Inflammatory macrophage (primary cell): Measurements from ENCODE around the gene SNX19.
A peak's percentile ranks its signal among the peaks of the same experiment; 100 is the strongest.
"Not testable (repeated sequence)": the region's sequence is repeated elsewhere in the genome, so short reads cannot be mapped to it uniquely, and the experiment has no call there.

ENCODE experiments used
- DNase-seq, 2 donors: peaks; one replicate each; pipeline ENCODE4 v3.0.0-alpha.2; 2020 to 2022

The SNX19 gene

GRCh38 chr11:130872102-130872501 is 44.2 kb downstream of the SNX19 start:
- no peak for DNase-seq

GRCh38 chr11:130871616-130872015 is 44.7 kb downstream of the SNX19 start:
- DNase-seq = no peak

- DNase-seq = no peak
These were observed 47.4 kb downstream of the SNX19 start for GRCh38 chr11:130868721-130869390.

GRCh38 chr11:130868086-130868710 is 48.1 kb downstream of the SNX19 start:
- no peak for DNase-seq

- no peak for DNase-seq
These were observed 49.4 kb downstream of the SNX19 start for GRCh38 chr11:130866831-130867230.

- no peak for DNase-seq
These were observed 50.5 kb downstream of the SNX19 start for GRCh38 chr11:130865774-130866114.

DNA sequence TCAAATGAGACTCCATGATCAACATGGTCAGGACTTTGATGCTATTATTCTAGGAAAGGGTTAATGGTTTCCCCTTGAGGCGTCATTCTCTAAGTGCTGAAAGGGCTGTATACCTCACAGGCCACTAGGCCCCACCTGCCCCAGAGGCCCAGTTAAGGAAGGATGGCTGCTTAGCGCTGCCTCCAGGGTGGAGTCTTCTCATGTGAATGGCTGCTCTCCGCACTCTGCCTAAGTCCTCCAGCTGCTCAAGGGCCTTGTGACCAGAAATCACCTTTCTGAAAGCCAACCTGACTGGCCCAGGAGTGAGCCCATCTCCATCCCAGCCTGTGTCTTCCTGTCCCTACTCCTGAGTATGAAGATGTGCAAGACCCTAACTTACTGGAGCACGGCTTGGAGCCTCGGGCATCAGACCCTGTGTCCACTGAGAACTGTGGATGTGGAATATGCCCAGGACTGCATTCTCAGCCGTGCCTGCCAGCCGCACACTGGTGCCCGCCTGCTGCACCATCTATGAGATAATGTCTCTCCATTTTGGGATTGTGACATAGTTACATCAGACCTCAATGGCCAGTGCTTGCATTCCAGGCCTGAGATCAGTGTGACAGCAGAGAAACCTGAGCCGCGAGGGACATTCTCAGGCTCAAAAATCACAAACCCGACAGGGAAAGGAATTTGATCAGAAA is 51.0 kb downstream of the SNX19 start:
- no peak for DNase-seq

DNA sequence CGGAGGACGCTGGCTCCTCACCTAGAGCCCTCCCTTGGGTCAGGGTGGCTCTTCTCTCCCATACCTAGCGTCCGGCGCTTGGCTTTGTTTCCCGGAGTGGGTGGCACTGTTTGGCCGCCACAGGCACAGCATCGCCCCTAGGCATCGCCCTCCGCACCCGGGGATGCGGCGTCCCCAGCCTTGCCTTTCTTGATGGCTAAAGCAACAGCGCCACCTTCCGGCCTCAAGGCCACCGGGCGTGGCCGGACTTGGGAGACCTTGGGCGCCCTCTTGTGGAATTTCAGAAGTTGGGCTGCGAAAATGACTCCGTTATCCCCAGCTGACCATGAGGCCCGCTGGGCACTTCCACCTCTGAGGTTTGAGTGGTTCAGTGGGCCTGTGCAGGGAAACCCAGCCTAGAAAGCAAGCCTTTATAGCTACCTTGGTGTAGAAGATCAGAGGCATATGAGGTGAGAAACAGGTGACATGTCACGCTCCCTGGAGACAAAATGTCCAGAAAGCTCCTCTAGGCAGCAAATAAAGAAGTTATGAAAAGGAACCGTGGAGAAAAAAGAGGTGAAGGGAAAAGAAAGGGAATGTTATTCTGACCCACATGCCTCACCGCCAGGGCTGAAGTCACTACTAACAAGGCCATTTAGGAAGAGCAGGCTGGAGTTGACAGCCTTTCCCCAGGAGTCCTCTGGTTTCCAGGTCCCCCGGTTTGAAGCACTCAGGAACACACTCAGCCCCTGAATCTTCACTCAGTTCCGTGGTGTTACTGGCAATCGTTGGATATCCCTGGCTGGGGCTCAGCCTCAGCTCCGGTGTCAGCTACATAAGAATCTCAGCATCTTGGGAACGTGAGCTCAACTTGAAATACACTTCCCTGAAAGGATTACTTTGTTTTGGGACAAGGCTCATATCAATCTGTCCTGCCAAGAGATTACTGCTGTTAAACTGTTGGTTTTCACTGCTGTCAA is 54.1 kb downstream of the SNX19 start:
- peak; percentile 89 to 93 for DNase-seq

DNA sequence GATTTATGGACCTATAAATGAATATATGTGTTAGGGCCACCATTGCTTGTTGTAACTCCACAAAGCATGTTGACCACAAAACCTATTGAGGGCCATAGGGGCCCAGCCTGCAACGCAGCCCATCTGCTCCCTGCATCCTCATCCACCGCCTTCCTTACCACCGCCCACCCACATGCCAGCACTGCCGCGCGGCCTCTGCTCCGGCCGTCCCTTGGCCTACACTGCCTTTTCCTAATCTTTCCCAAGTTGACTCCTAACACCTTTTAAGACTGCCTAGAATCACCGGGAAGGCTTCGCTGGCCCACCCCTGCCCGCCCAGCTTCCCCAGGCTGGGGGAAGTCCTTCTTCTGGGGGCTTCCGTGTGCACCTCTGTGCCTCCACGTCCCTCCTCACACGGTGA is 55.0 kb downstream of the SNX19 start:
- DNase-seq = no peak

- DNase-seq = no peak
These were observed 56.4 kb downstream of the SNX19 start for GRCh38 chr11:130859886-130860285.

DNA sequence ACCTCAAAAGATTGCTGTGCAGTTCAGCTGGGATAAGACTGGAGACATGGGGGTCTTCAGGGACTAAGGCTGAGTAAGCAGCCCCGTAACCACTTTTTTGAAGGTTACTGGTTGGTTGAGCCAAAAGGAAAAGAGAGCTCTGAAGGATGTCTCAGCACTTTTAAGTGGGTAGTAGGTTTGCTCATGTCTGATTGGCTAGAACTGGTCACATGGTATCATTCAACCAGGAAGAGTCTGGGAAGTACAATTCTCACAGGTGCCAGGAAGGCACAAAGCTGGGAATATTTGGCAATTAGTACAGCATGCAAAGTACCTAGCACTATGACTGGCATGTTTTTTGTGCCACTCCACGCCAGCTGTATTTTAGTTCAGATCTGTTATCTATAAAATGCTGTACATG is 58.1 kb downstream of the SNX19 start:
- DNase-seq = peak in 1 of 2 donors; percentile 4

- not testable (repeated sequence) for DNase-seq
These were observed 60.6 kb downstream of the SNX19 start for GRCh38 chr11:130855707-130856106.

DNA sequence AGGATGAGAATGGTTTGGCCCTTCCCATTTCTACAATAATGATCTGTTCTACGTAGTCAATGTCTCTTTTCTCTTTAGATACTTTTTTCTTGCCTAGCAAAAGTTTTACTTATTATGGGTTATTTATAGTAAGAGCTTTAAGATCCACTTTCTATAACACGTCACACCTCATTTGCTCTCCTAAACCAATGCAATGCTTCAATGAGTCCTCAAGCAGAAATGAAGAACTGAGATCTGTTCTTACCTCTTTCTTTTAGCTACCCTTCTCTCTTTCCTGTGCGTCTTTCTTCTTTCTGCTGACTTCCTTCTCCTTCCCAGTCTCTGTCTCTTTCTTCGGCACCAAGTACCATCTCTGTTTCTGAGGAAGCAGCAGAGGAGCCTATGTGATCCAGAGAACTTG is 61.8 kb downstream of the SNX19 start:
- DNase-seq = no peak

DNA sequence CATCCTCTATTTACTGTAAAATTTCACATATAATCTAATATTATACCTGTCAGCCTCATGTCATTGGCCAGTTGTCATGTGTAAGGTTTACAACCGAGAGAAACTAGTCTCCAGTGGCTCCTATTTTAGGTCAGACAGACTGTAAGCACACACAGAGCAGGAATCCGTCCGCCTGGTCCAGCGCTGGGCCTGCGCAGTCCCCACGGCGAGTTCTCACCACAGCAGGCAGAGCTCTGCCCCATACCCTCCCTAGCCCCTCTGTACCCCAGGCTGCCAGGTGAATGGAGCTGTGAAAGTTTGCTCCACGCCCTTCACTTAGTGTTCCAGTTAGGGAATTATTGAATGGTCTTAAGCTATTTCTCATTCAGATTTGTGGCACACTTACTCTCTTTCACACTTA is 63.7 kb downstream of the SNX19 start:
- DNase-seq = no peak

DNA sequence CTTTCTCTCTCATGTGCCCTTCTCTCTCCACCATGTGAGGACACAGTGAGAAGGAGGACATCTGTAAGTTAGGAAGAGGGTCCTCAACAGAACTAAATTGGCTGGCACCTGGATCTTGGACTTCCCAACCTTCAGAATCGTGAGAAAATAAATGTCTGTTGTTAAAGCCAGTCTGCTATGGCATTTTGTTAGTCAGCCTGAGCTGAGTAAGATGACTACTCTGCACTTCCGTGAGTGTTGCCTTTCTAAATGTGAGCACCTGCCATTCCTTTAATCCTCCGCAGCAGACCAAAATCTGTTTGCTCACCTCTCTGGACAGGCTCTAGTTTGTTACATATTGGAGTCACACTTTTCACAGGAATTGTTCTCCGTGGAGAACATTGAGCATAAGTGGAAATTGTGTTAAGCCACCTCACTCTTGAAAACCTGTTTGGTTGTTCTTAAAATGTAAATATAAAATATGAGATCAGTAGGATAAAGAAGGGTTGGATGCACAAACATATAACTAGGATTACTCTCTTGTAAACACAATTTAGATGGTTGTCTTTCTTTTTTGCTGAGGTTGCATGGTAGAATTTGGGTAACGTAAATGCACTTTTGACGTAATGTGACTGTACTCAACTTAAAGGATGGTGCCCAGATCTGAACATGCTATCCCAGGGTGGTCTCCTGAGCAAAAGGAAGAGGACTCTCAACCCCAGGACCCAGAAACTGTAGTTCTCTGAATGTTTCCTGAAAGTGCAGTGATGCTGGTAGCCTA is 65.9 kb downstream of the SNX19 start:
- DNase-seq = no peak

DNA sequence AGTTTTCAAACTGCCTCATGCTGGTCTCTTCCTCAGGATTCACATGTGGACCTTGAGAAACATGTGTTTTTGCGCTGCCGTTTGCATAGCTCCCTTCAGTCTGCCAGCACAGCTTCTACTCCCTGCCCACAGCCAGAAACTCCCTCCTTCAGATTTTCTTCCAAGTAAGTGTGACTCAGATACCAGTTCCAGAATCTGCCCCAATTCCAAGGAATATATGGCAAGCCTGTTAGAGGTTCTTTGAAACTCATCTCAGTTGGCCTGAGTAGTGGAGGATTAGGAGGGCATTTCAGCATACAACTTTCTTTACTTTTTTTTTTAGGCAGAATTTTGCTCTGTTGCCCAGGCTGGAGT is 67.1 kb downstream of the SNX19 start:
- DNase-seq = no peak

DNA sequence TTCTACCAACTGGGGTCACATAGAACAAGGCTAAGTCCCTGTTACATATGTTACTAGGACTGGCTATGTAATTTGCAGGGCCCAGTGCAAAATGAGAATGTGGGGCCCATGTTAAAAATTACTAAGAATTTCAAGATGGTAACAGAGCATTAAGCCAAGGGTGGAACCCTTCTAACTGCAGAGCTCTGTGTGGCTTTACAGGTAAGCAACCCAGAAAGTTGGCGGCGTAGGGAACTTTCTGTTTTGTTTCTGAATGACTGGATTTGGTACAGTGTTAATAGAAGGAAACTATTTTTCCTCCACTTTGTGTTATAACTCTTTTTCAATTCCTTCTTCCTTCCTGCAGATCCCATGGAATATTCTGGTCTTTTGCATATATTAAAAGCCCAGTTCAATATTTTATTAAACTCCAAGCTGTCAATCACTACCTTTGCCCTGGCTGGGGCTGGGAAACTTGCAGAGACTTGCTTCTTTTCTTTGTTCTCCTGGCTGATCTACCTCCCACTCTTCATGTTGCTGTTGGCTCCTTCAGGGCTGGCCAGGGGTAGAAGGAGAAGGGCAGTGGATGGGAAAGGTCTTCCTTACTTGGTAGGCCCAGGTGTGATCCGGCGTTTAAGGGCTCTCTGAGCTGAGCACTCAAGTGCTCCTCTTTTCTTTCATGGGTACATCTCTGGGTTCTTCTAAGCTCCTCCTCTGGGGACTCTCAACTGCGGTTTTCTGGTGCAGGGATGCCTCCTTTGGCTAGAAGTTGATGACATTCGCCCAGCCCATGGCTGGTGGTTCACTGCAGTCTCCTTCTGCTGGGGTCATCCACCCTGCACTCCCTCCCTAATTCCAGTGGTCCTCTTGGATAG is 67.7 kb downstream of the SNX19 start:
- DNase-seq = no peak

- DNase-seq = no peak
These were observed 68.8 kb downstream of the SNX19 start for GRCh38 chr11:130847517-130847916.

- no peak for DNase-seq
These were observed 69.7 kb downstream of the SNX19 start for GRCh38 chr11:130846606-130847005.

GRCh38 chr11:130842001-130842400 is 74.3 kb downstream of the SNX19 start:
- no peak for DNase-seq

DNA sequence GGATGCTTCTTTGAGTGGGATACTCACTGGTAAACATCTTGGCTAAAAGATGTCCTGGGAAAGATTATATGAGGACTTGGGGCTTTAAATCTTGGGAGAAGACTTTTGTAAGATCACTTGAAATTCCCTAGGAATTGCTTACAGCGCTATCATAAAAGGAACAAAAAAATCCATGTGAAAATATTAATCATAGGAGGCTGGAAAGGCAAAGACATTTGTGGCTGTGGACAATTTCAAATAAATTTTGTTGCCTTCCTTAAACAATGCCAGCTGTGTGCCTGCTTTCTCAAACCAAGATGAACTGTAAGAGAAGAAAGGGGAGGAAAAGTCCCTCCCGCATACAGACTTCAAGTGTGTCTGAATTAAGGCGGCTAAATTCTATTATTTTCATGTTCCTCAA is 75.6 kb downstream of the SNX19 start:
- DNase-seq = no peak
